HEK293 (cell line): Measurements from ENCODE around the gene GSTA5.

ENCODE experiments used
- MZF1 ChIP-seq: fragments of 450-650 bp; formaldehyde crosslinking; IDR thresholded peaks from 2 replicates; pipeline ENCODE4 v1.5.1; 2017; ENCODE audit warnings: missing biosample characterization, missing genetic modification characterization, borderline replicate concordance
- REPIN1 ChIP-seq: fragments of 450-650 bp; formaldehyde crosslinking; IDR thresholded peaks from 2 replicates; pipeline ENCODE4 v1.5.1; 2017; ENCODE audit warnings: missing biosample characterization, missing genetic modification characterization, low read depth
- ZBTB20 ChIP-seq: fragments of 450-650 bp; formaldehyde crosslinking; IDR thresholded peaks from 2 replicates; pipeline ENCODE4 v1.5.1; 2016; ENCODE audit warnings: missing biosample characterization, missing genetic modification characterization
- ZBTB21 ChIP-seq: fragments of 450-650 bp; formaldehyde crosslinking; IDR thresholded peaks from 2 replicates; pipeline ENCODE4 v1.5.1; 2017; ENCODE audit warnings: missing biosample characterization, missing genetic modification characterization
- ZIC2 ChIP-seq: fragments of 450-650 bp; formaldehyde crosslinking; IDR thresholded peaks from 2 replicates; pipeline ENCODE4 v1.5.1; 2016; ENCODE audit warnings: missing biosample characterization, missing genetic modification characterization
- ZNF501 ChIP-seq: fragments of 450-650 bp; formaldehyde crosslinking; IDR thresholded peaks from 2 replicates; pipeline ENCODE4 v1.5.1; 2016; ENCODE audit warnings: missing biosample characterization, missing genetic modification characterization
- ZNF600 ChIP-seq: fragments of 450-650 bp; formaldehyde crosslinking; IDR thresholded peaks from 2 replicates; pipeline ENCODE4 v1.5.1; 2016; ENCODE audit warnings: missing biosample characterization, missing genetic modification characterization
- ZSCAN16 ChIP-seq: fragments of 450-650 bp; formaldehyde crosslinking; IDR thresholded peaks from 2 replicates; pipeline ENCODE4 v1.5.1; 2016; ENCODE audit warnings: missing biosample characterization, missing genetic modification characterization
- TF ChIP-seq, protein P1 (sequence below): fragments of 450-650 bp; formaldehyde crosslinking; IDR thresholded peaks from 2 replicates; pipeline ENCODE4 v1.5.1; 2016; ENCODE audit warnings: missing biosample characterization, missing genetic modification characterization
- TF ChIP-seq, protein P2 (sequence below): IDR thresholded peaks from 2 replicates; pipeline ENCODE4 v1.6.1; 2011; ENCODE audit warnings: mild to moderate bottlenecking, low read depth, low read length, borderline replicate concordance

DNA sequence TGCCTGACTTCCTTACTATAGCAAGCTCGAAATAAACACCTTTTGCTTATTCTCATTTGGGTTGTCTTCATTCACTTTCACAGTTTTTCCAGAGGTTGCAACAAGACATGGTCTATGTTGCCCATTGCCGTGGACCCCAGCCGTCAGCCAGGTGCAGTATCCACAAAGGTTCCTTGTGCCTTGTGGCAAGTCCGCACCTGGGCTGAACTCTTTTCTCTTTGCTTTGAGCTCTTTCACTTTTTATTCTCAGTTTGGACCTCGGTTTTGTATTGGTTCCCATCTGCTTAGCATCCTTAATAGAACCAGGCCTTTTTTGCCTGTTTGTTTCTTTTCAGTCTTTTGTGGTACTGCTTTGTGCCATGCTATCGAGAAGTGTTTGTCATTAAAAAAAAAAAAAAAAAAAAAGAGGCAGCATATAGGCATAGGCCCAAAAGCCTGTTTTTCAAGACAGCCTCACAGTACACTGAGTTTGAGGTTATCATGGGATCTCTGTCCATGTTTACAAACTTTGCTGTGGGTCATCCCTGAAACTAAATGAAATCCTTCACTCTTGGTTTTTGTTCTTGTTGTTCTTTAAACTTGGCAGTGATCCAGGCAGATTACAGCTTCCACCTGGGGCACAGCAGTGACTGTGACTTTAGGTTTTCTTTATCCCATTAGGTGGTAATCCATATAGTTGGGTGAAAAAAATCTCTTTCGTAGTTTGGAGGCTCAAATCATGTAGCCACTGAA lies 35.6 kb upstream of the GSTA5 start:
- TF ChIP-seq ZSCAN16 (tag by site-specific recombination) (no peak), MZF1 (tag by site-specific recombination) (no peak), REPIN1 (tag by site-specific recombination) (no peak), ZIC2 (tag by site-specific recombination) (no peak), ZNF501 (tag by site-specific recombination) (no peak), ZNF600 (tag by site-specific recombination) (no peak), ZBTB20 (no peak), ZBTB21 (no peak)
- TF ChIP-seq, protein P1, sequence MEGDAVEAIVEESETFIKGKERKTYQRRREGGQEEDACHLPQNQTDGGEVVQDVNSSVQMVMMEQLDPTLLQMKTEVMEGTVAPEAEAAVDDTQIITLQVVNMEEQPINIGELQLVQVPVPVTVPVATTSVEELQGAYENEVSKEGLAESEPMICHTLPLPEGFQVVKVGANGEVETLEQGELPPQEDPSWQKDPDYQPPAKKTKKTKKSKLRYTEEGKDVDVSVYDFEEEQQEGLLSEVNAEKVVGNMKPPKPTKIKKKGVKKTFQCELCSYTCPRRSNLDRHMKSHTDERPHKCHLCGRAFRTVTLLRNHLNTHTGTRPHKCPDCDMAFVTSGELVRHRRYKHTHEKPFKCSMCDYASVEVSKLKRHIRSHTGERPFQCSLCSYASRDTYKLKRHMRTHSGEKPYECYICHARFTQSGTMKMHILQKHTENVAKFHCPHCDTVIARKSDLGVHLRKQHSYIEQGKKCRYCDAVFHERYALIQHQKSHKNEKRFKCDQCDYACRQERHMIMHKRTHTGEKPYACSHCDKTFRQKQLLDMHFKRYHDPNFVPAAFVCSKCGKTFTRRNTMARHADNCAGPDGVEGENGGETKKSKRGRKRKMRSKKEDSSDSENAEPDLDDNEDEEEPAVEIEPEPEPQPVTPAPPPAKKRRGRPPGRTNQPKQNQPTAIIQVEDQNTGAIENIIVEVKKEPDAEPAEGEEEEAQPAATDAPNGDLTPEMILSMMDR: no peak
- TF ChIP-seq, protein P2, sequence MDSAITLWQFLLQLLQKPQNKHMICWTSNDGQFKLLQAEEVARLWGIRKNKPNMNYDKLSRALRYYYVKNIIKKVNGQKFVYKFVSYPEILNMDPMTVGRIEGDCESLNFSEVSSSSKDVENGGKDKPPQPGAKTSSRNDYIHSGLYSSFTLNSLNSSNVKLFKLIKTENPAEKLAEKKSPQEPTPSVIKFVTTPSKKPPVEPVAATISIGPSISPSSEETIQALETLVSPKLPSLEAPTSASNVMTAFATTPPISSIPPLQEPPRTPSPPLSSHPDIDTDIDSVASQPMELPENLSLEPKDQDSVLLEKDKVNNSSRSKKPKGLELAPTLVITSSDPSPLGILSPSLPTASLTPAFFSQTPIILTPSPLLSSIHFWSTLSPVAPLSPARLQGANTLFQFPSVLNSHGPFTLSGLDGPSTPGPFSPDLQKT: no peak
